Measurements from ENCODE around the gene TLR8. TPM values are rescaled to one million over a fixed set of nuclear protein-coding genes. Genes with fewer than 3 reads are reported as not detected.
A peak's percentile ranks its signal among the peaks of the same experiment; 100 is the strongest.

Gene TLR8
- polyA plus RNA-seq, 1 of the 3 experiments (the other 2 are of a cell fraction), result not detected

- TF ChIP-seq CTCF (IDR thresholded peaks at IDR 0.05), result no peak
- no peak for TF ChIP-seq NFIC (IDR thresholded peaks at IDR 0.05; ENCODE audit: borderline replicate concordance)
- TF ChIP-seq GABPA (IDR thresholded peaks at IDR 0.05; ENCODE audit: low read depth), result no peak
- TF ChIP-seq YY1 (IDR thresholded peaks at IDR 0.05; ENCODE audit: low read depth), result no peak
- TF ChIP-seq RCOR1 (IDR thresholded peaks at IDR 0.05; ENCODE audit: low read length), result no peak
- TF ChIP-seq CHD2 (IDR thresholded peaks at IDR 0.05; ENCODE audit: low read length, partially characterized antibody), result no peak
- no peak for TF ChIP-seq USF2 (IDR thresholded peaks at IDR 0.05; ENCODE audit: borderline replicate concordance, low read depth, low read length)
- TF ChIP-seq TEAD4 (IDR thresholded peaks at IDR 0.05; ENCODE audit: borderline replicate concordance, insufficient read depth), result no peak
These were observed 40.0 kb downstream of the TLR8 start (continued) for GRCh38 chrX:12946406-12946805.

- Histone ChIP-seq H3K4me1 (ENCODE audit: control insufficient read depth in 1 of 2, insufficient read depth in 2 of 2, low read depth in 1 of 2, low read length in 1 of 2) (peaks cover 12 to 33% of the 10 kb centered on the region in 2 experiments; a peak in 3 of 4 replicates), H3K27me3 (ENCODE audit: insufficient read depth) (no peaks in the 10 kb centered on the region), H3K79me2 (ENCODE audit: insufficient read depth) (no peaks in the 10 kb centered on the region), H3K27ac (ENCODE audit: low read depth in 2 of 2, low read length in 1 of 2) (peak overlapping the region; percentile 76 to 85), H3K4me2 (peak overlapping the region; percentile 26; the same call in 1 of the 2 replicates), H3K9ac (peak overlapping the region; percentile 64; the same call in 1 of the 2 replicates), H3K9me2 (no peaks in the 10 kb centered on the region), H3F3A (replicated peaks; ENCODE audit: insufficient read depth) (peaks cover 5% of the 10 kb centered on the region), H3K4me3 (ENCODE audit: low read depth in 2 of 2, low read length in 1 of 2) (peak overlapping the region in 1 of 2 experiments; percentile 5; a peak in 1 of 4 replicates), H3K9me3 (no peaks in the 10 kb centered on the region), H2AFZ (ENCODE audit: low read depth) (peak overlapping the region; percentile 80), H3K36me3 (replicated peaks in 1 of 2; ENCODE audit: control insufficient read depth in 1 of 2, insufficient read depth in 2 of 2, low read length in 1 of 2) (no peaks in the 10 kb centered on the region), H4K20me1 (ENCODE audit: insufficient read depth) (no peaks in the 10 kb centered on the region)
- WGBS (ENCODE audit: low lambda C conversion rate), result 30% methylated on average over 5 of the region's 5 CpGs
- DNase-seq, result peak; percentile 62
- ChIA-PET CTCF (interaction anchor here (0.6 to 5.7 kb wide), 52 partner anchors 9 to 788 kb away, joined by 3 to 124 read pairs (median 4); partner anchors contain the start of gene TMSB4X), POLR2A (interaction anchor here (0.6 to 1.0 kb wide), 2 partner anchors 29 to 32 kb away, joined by 3 read pairs; no protein-coding TSS in a partner anchor)
- TF ChIP-seq TCF12 (IDR thresholded peaks at IDR 0.05) (peak; percentile 27), MEF2A (IDR thresholded peaks at IDR 0.05; ENCODE audit: borderline replicate concordance, low read depth) (no peak), TEAD4 (IDR thresholded peaks at IDR 0.05; ENCODE audit: borderline replicate concordance, insufficient read depth) (peak; percentile 60; the same call in 1 of the 2 replicates), FOSL2 (IDR thresholded peaks at IDR 0.05; ENCODE audit: borderline replicate concordance, low read depth) (0 out of 2 replicates have a peak, but pooled peaks have one; percentile 4), RAD21 (IDR thresholded peaks at IDR 0.05; ENCODE audit: low read length) (peak; percentile 85), ELF1 (IDR thresholded peaks at IDR 0.05) (no peak), SMC3 (IDR thresholded peaks at IDR 0.05; ENCODE audit: low read depth, low read length) (peak; percentile 92), TAF1 (IDR thresholded peaks at IDR 0.05; ENCODE audit: borderline replicate concordance, low read depth, low read length) (peak; percentile 53; the same call in 1 of the 2 replicates), MXI1 (IDR thresholded peaks at IDR 0.05; ENCODE audit: low read depth, low read length) (no peak), MAX (IDR thresholded peaks at IDR 0.05; ENCODE audit: low read depth) (peak; percentile 70), NFIC (IDR thresholded peaks at IDR 0.05; ENCODE audit: borderline replicate concordance) (peak; percentile 55), EZH2phosphoT487 (IDR thresholded peaks at IDR 0.05; ENCODE audit: borderline replicate concordance, low read depth) (no peak), REST (IDR thresholded peaks at IDR 0.05; ENCODE audit: low read depth, low read length) (no peak), CTCF (IDR thresholded peaks at IDR 0.05) (peak; percentile 100), EP300 (IDR thresholded peaks at IDR 0.05; ENCODE audit: borderline replicate concordance in 1 of 2, low read depth in 1 of 2, low read length in 1 of 2) (peak; percentile 29 to 50; a peak in 1 of 4 replicates)
These were observed 40.6 kb downstream of the TLR8 start for GRCh38 chrX:12946838-12947544.

Data from SK-N-SH (cell line).